Naive thymus-derived CD4-positive, alpha-beta T cell (primary cell): Measurements from ENCODE around the gene LYRM1. TPM values are rescaled to one million over a fixed set of nuclear protein-coding genes. Genes with fewer than 3 reads are reported as not detected.
"Not testable (repeated sequence)": the region's sequence is repeated elsewhere in the genome, so short reads cannot be mapped to it uniquely, and the experiment has no call there.

ENCODE experiments used
- ATAC-seq: fragments of 150-1000 bp; cut with Tn5 transposase; 2 replicates; pipeline ENCODE4 v1.10.0; 2021; ENCODE audit warnings: mild to moderate bottlenecking, moderate library complexity
- CTCF ChIA-PET: fragments of 350-600 bp; sonication (Branson Sonifier 250); formaldehyde crosslinking; loops from one replicate; lab custom pipeline; 2021; ENCODE audit warnings: antibody characterized with exemption; lab: Charles Lee
- POLR2A ChIA-PET: fragments of 350-600 bp; sonication (Branson Sonifier 250); formaldehyde crosslinking; loops from one replicate; lab custom pipeline; 2021; ENCODE audit warnings: antibody characterized with exemption, inconsistent platforms; lab: Charles Lee
- DNase-seq, 9 donors: peaks; one replicate each; pipeline versions ENCODE4 v3.0.0 to v3.0.0-alpha.2; 2020 to 2022; ENCODE audit warnings: mixed read lengths in 1 of 9
- H3K27ac ChIP-seq: one replicate; pipeline ENCODE4 v1.7.0; 2013; ENCODE audit warnings: mild to moderate bottlenecking, low read depth, low read length, moderate library complexity
- H3K27me3 ChIP-seq, 2 donors: one replicate each; pipeline ENCODE4 v1.7.0; 2013; ENCODE audit warnings: low read length in 2 of 2, mild to moderate bottlenecking in 2 of 2, moderate library complexity in 2 of 2; ENCODE audit not compliant: control insufficient read depth in 2 of 2, insufficient read depth in 2 of 2
- H3K36me3 ChIP-seq, 3 experiments: 1 replicate in 2 of 3; 2 replicates in 1 of 3; pipeline ENCODE4 v1.7.0; 2013; ENCODE audit warnings: low read length in 3 of 3, mild to moderate bottlenecking in 3 of 3, moderate library complexity in 1 of 3; ENCODE audit not compliant: insufficient read depth in 3 of 3, control insufficient read depth in 2 of 3
- H3K4me1 ChIP-seq, 2 donors: one replicate each; pipeline ENCODE4 v1.7.0; 2013; ENCODE audit warnings: low read length in 2 of 2, mild to moderate bottlenecking in 2 of 2, moderate library complexity in 1 of 2; ENCODE audit not compliant: control insufficient read depth in 2 of 2, insufficient read depth in 2 of 2
- H3K4me3 ChIP-seq: 2 replicates; pipeline ENCODE4 v1.7.0; 2013; ENCODE audit warnings: mild to moderate bottlenecking, low read length
- H3K9me3 ChIP-seq, 3 experiments: 1 replicate in 2 of 3; 2 replicates in 1 of 3; pipeline ENCODE4 v1.7.0; 2013; ENCODE audit warnings: low read length in 3 of 3; ENCODE audit not compliant: control insufficient read depth in 2 of 3
- H3K27ac Mint-ChIP-seq, 9 donors: one replicate each; pipeline ENCODE4 v1.8.0; 2020 to 2022; ENCODE audit warnings: mixed read lengths in 9 of 9, mild to moderate bottlenecking in 8 of 9, moderate library complexity in 5 of 9, inconsistent platforms in 2 of 9
- H3K27me3 Mint-ChIP-seq, 5 donors: one replicate each; pipeline ENCODE4 v1.8.0; 2021 to 2022; ENCODE audit warnings: mixed read lengths in 5 of 5, mild to moderate bottlenecking in 1 of 5
- H3K36me3 Mint-ChIP-seq, 5 donors: one replicate each; pipeline ENCODE4 v1.8.0; 2020 to 2022; ENCODE audit warnings: mixed read lengths in 5 of 5, mild to moderate bottlenecking in 3 of 5, inconsistent platforms in 1 of 5
- H3K4me1 Mint-ChIP-seq, 7 donors: one replicate each; pipeline ENCODE4 v1.8.0; 2020 to 2022; ENCODE audit warnings: mixed read lengths in 7 of 7, mild to moderate bottlenecking in 3 of 7, inconsistent platforms in 1 of 7
- H3K4me3 Mint-ChIP-seq, 10 donors: one replicate each; pipeline ENCODE4 v1.8.0; 2020 to 2022; ENCODE audit warnings: mild to moderate bottlenecking in 10 of 10, mixed read lengths in 10 of 10, moderate library complexity in 6 of 10, inconsistent platforms in 2 of 10
- H3K9me3 Mint-ChIP-seq, 11 donors: one replicate each; pipeline ENCODE4 v1.8.0; 2020 to 2022; ENCODE audit warnings: mixed read lengths in 11 of 11, mild to moderate bottlenecking in 4 of 11, inconsistent platforms in 1 of 11, moderate library complexity in 1 of 11
- intact Hi-C, 2 donors: fragments of 100-400 bp; cut with micrococcal nuclease; formaldehyde crosslinking; loops; one replicate each; pipeline ENCODE4 v1.15.1; 2023
- polyA plus RNA-seq, 2 donors: library from polyadenylated mRNA; unstranded; fragments of 300-500 nt; fragmentation: Illumina TruSeq; gene quantifications; one replicate each; pipeline ENCODE4 v1.2.3, GENCODE V29; 2021
- total RNA-seq, 6 experiments: library from RNA in 5 of 6; stranded (reverse) in 5 of 6; gene quantifications; 1 replicate in 5 of 6; 2 replicates in 1 of 6; pipeline ENCODE4 v1.2.3 and lab custom pipeline; 2021 to 2026

LYRM1 gene
- total and polyA plus RNA-seq, 7 experiments from 2014 or later = 13.4 to 43.8 (median 23.9) TPM

GRCh38 chr16:20929676-20930364 lies 29.2 kb downstream of the LYRM1 start:
- DNase-seq, H3K36me3 ChIP-seq, intact Hi-C loops, H3K27ac Mint-ChIP-seq, H3K27me3 ChIP-seq, H3K27ac ChIP-seq, H3K4me1 Mint-ChIP-seq, H3K4me3 Mint-ChIP-seq, CTCF ChIA-PET, H3K9me3 ChIP-seq, ATAC-seq, POLR2A ChIA-PET, H3K4me1 ChIP-seq, H3K9me3 Mint-ChIP-seq, H3K4me3 ChIP-seq, H3K27me3 Mint-ChIP-seq: not testable (repeated sequence)
- H3K36me3 Mint-ChIP-seq = peaks cover 6 to 20% (median 14%) of the 10 kb centered on the region in 5 donors

GRCh38 chr16:20930365-20930690 lies 29.8 kb downstream of the LYRM1 start:
- Histone ChIP-seq H3K9me3 (no peaks in the 10 kb centered on the region), H3K36me3 (peaks cover 0 to 7% (median 3%) of the 10 kb centered on the region in 3 experiments), H3K4me3 (no peak overlapping the region), H3K27me3 (no peaks in the 10 kb centered on the region), H3K4me1 (no peaks in the 10 kb centered on the region), H3K27ac (no peak overlapping the region)
- peaks cover 6 to 19% (median 12%) of the 10 kb centered on the region in 5 donors for H3K36me3 Mint-ChIP-seq
- no peak for ATAC-seq
- ChIA-PET POLR2A (no interaction called here), CTCF (no interaction called here)
- peak overlapping the region in 1 of 9 donors; percentile 51 for H3K27ac Mint-ChIP-seq
- H3K27me3 Mint-ChIP-seq = no peaks in the 10 kb centered on the region
- H3K4me1 Mint-ChIP-seq = peaks cover 0 to 2% (median 0%) of the 10 kb centered on the region in 7 donors
- intact Hi-C loops = no loop called here
- H3K9me3 Mint-ChIP-seq = peaks cover 0 to 8% (median 0%) of the 10 kb centered on the region in 11 donors
- no peak overlapping the region for H3K4me3 Mint-ChIP-seq
- DNase-seq = no peak

GRCh38 chr16:20931066-20931600 lies 30.6 kb downstream of the LYRM1 start:
- H3K27me3 Mint-ChIP-seq = no peaks in the 10 kb centered on the region
- peaks cover 0 to 2% (median 0%) of the 10 kb centered on the region in 7 donors for H3K4me1 Mint-ChIP-seq
- no peaks in the 10 kb centered on the region for H3K27me3 ChIP-seq
- DNase-seq = no peak
- H3K4me3 Mint-ChIP-seq = no peak overlapping the region
- H3K4me3 ChIP-seq = no peak overlapping the region
- no peaks in the 10 kb centered on the region for H3K9me3 ChIP-seq
- no peak overlapping the region for H3K27ac Mint-ChIP-seq
- POLR2A ChIA-PET = no interaction called here
- no peak overlapping the region for H3K27ac ChIP-seq
- CTCF ChIA-PET = no interaction called here
- H3K36me3 Mint-ChIP-seq = peaks cover 0 to 12% (median 6%) of the 10 kb centered on the region in 5 donors
- no peaks in the 10 kb centered on the region for H3K36me3 ChIP-seq
- no peak for ATAC-seq
- H3K9me3 Mint-ChIP-seq = peaks cover 0 to 8% (median 0%) of the 10 kb centered on the region in 11 donors
- intact Hi-C loops = no loop called here
- H3K4me1 ChIP-seq = no peaks in the 10 kb centered on the region

- DNase-seq (no peak), ATAC-seq (no peak)
- Histone ChIP-seq H3K27ac (no peak overlapping the region), H3K4me3 (no peak overlapping the region), H3K4me1 (no peaks in the 10 kb centered on the region), H3K36me3 (no peaks in the 10 kb centered on the region), H3K9me3 (no peaks in the 10 kb centered on the region), H3K27me3 (no peaks in the 10 kb centered on the region)
- peaks cover 0 to 3% (median 0%) of the 10 kb centered on the region in 5 donors for H3K36me3 Mint-ChIP-seq
- ChIA-PET CTCF (no interaction called here), POLR2A (no interaction called here)
- peaks cover 0 to 8% (median 0%) of the 10 kb centered on the region in 7 donors for H3K4me1 Mint-ChIP-seq
- no peaks in the 10 kb centered on the region for H3K9me3 Mint-ChIP-seq
- H3K4me3 Mint-ChIP-seq = no peak overlapping the region
- intact Hi-C loops = no loop called here
- H3K27me3 Mint-ChIP-seq = peaks cover 0 to 7% (median 0%) of the 10 kb centered on the region in 5 donors
- no peak overlapping the region for H3K27ac Mint-ChIP-seq
These were observed 33.0 kb downstream of the LYRM1 start for GRCh38 chr16:20933589-20933988.

GRCh38 chr16:20937736-20938135 lies 37.2 kb downstream of the LYRM1 start:
- ATAC-seq = no peak
- H3K9me3 Mint-ChIP-seq = no peaks in the 10 kb centered on the region
- H3K4me3 Mint-ChIP-seq = no peak overlapping the region
- Histone ChIP-seq H3K4me3 (no peak overlapping the region), H3K36me3 (no peaks in the 10 kb centered on the region), H3K4me1 (no peaks in the 10 kb centered on the region), H3K27ac (no peak overlapping the region), H3K9me3 (no peaks in the 10 kb centered on the region), H3K27me3 (no peaks in the 10 kb centered on the region)
- no peak for DNase-seq
- no peak overlapping the region for H3K27ac Mint-ChIP-seq
- intact Hi-C loops = no loop called here
- H3K36me3 Mint-ChIP-seq = no peaks in the 10 kb centered on the region
- H3K4me1 Mint-ChIP-seq = peaks cover 0 to 30% (median 5%) of the 10 kb centered on the region in 7 donors
- ChIA-PET POLR2A (interaction anchor here (0.6 kb wide), 1 partner anchor 16 kb away, joined by 3 read pairs; no protein-coding TSS in a partner anchor), CTCF (interaction anchor here (0.7 kb wide), 1 partner anchor 10 kb away, joined by 3 read pairs; no protein-coding TSS in a partner anchor)
- H3K27me3 Mint-ChIP-seq = peaks cover 0 to 7% (median 0%) of the 10 kb centered on the region in 5 donors

- H3K9me3 Mint-ChIP-seq = no peaks in the 10 kb centered on the region
- no peak overlapping the region for H3K4me3 Mint-ChIP-seq
- CTCF ChIA-PET = no interaction called here
- H3K27me3 Mint-ChIP-seq = peaks cover 0 to 7% (median 0%) of the 10 kb centered on the region in 5 donors
- no peaks in the 10 kb centered on the region for H3K36me3 ChIP-seq
- H3K9me3 ChIP-seq = no peaks in the 10 kb centered on the region
- no peak overlapping the region for H3K4me3 ChIP-seq
- H3K27ac Mint-ChIP-seq = peak overlapping the region in 1 of 9 donors; percentile 62
- no peak overlapping the region for H3K27ac ChIP-seq
- POLR2A ChIA-PET = no interaction called here
- ATAC-seq (no peak), DNase-seq (no peak)
- H3K27me3 ChIP-seq = no peaks in the 10 kb centered on the region
- peaks cover 0 to 36% (median 5%) of the 10 kb centered on the region in 7 donors for H3K4me1 Mint-ChIP-seq
- H3K4me1 ChIP-seq = no peaks in the 10 kb centered on the region
- intact Hi-C loops = no loop called here
- H3K36me3 Mint-ChIP-seq = no peaks in the 10 kb centered on the region
These were observed 37.9 kb downstream of the LYRM1 start for GRCh38 chr16:20938426-20938825.

- Mint-ChIP-seq H3K4me1 (peaks cover 0 to 47% (median 5%) of the 10 kb centered on the region in 7 donors), H3K36me3 (no peaks in the 10 kb centered on the region), H3K27me3 (peaks cover 0 to 7% (median 0%) of the 10 kb centered on the region in 5 donors), H3K9me3 (no peaks in the 10 kb centered on the region), H3K27ac (no peak overlapping the region), H3K4me3 (no peak overlapping the region)
- no peak for DNase-seq
- Histone ChIP-seq H3K27me3 (no peaks in the 10 kb centered on the region), H3K27ac (no peak overlapping the region), H3K9me3 (no peaks in the 10 kb centered on the region), H3K36me3 (no peaks in the 10 kb centered on the region), H3K4me3 (no peak overlapping the region), H3K4me1 (no peaks in the 10 kb centered on the region)
- intact Hi-C loops = no loop called here
- CTCF ChIA-PET = no interaction called here
- POLR2A ChIA-PET = no interaction called here
- ATAC-seq = no peak
These were observed 39.0 kb downstream of the LYRM1 start for GRCh38 chr16:20939611-20940010.
